GM18873 (cell line): ENCODE measurements around the gene GRM5.
"Not testable (repeated sequence)": the region's sequence is repeated elsewhere in the genome, so short reads cannot be mapped to it uniquely, and the experiment has no call there.

ENCODE experiments used
- ATAC-seq: cut with Tn5 transposase; IDR thresholded peaks from one replicate; pipeline ENCODE4 v1.9.1; 2021; ENCODE audit warnings: mild to moderate bottlenecking, moderate library complexity, moderate number of reproducible peaks; ENCODE audit not compliant: unreplicated experiment, low FRiP score

GRM5 gene

DNA sequence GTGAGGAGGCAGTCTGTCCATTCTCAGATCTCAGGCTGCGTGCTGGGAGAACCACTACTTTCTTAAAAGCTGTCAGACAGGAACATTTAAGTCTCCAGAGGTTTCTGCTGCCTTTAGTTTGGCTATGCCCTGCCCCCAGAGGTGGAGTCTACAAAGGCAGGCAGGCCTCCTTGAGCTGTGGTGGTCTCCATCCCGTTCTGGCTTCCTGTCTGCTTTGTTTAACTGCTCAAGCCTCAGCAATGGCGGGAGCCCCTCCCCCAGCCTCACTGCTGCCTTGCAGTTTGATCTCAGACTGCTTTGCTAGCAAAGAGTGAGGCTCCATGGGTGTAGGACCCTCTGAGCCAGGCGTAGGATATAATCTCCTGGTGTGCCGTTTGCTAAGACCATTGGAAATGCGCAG lies 602.5 kb downstream of the GRM5 start:
- not testable (repeated sequence) for ATAC-seq

DNA sequence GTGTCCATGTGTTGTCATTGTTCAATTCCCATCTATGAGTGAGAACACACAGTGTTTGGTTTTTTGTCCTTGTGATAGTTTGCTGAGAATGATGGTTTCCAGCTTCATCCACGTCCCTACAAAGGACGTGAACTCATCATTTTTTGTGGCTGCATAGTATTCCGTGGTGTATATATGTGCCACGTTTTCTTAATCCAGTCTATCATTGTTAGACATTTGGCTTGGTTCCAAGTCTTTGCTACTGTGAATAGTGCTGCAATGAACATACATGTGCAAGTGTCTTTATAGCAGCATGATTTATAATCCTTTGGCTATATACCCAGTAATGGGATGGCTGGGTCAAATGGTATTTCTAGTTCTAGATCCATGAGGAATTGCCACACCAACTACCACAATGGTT lies 607.7 kb downstream of the GRM5 start:
- not testable (repeated sequence) for ATAC-seq

DNA sequence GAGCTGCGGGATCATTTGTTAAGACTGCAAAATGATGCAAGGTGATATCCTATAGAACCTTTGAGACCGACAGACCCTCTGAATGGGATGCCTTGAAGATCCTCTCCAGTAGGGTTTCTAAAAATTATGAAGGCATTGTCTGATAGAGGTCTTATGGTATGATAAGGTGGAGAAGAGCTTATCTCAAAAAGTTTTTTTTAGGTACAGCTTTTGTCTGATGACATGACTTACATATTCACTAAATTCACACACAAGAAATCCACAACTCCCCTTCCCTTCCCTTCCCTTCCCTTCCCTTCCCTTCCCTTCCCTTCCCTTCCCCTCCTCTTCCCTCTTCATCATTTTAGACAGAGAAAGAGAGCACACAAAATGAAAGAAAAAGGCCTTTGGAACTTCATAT lies 609.8 kb downstream of the GRM5 start:
- ATAC-seq: no peak

DNA sequence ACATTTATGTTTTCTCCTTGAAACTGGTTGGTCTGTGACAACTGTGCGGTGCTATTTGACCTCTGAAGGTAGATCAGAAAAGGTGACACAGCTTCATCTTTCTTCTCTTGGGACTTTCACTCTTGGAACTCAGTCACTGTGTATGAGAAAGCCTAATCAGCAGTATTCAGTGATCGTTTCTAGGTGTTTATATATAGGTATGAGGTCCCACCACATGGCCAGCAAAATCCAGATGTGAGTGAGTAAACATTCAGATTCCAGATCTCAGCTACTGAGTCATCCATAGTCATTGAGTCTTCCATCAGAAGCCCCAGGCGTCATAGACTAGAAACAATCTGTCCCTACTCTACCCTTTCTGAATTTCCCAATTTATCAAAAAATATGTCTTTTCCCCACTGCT lies 610.9 kb downstream of the GRM5 start:
- no peak for ATAC-seq
